ENCODE data around the gene RHOF. TPM values are rescaled to one million over a fixed set of nuclear protein-coding genes. Genes with fewer than 3 reads are reported as not detected.

The RHOF gene
- total RNA-seq, 1 experiment from 2014 or later = 116 TPM

- Histone ChIP-seq H3K27me3 (ENCODE audit: insufficient read depth, low read length) (no peaks in the 10 kb centered on the region), H3K4me1 (ENCODE audit: control insufficient read depth in 1 of 2, insufficient read depth in 2 of 2, low read length in 2 of 2) (no peaks in the 10 kb centered on the region), H3K27ac (ENCODE audit: low read depth, low read length) (no peak overlapping the region), H2AFZ (ENCODE audit: low read depth, low read length, poor library complexity, severe bottlenecking) (no peak overlapping the region), H3K9me3 (ENCODE audit: control insufficient read depth in 1 of 2, insufficient read depth in 1 of 2, low read depth in 1 of 2, low read length in 2 of 2) (no peaks in the 10 kb centered on the region), H3K9me2 (ENCODE audit: insufficient read depth) (no peaks in the 10 kb centered on the region), H3K4me2 (ENCODE audit: low read length) (no peak overlapping the region), H3K79me2 (ENCODE audit: insufficient read depth, low read length) (no peaks in the 10 kb centered on the region), H3K9ac (ENCODE audit: low read length) (no peak overlapping the region), H3K4me3 (replicated peaks in 1 of 2; ENCODE audit: low read depth in 1 of 2, low read length in 2 of 2) (no peak overlapping the region), H4K20me1 (ENCODE audit: insufficient read depth) (no peaks in the 10 kb centered on the region), H3K36me3 (ENCODE audit: control insufficient read depth in 1 of 2, insufficient read depth in 2 of 2, low read length in 2 of 2) (peaks cover 4 to 8% of the 10 kb centered on the region in 2 experiments; a peak in 3 of 4 replicates)
- DNase-seq (ENCODE audit: low read depth, low spot score) = no peak
- POLR2A ChIA-PET = no interaction called here
- intact Hi-C loops (cut with micrococcal nuclease) = no loop called here
- no peak for TF ChIP-seq SP1 (IDR thresholded peaks at IDR 0.05; ENCODE audit: low read depth)
- TF ChIP-seq EGR1 (IDR thresholded peaks at IDR 0.05; ENCODE audit: low read depth) = no peak
- TF ChIP-seq CEBPB (IDR thresholded peaks at IDR 0.05; ENCODE audit: low read depth) = no peak
- no peak for TF ChIP-seq SRF (IDR thresholded peaks at IDR 0.05; ENCODE audit: low read depth)
- no peak for TF ChIP-seq REST (IDR thresholded peaks at IDR 0.05; ENCODE audit: low read depth)
- TF ChIP-seq CTCF (IDR thresholded peaks at IDR 0.05 in 2 of 3, conservative IDR thresholded peaks at IDR 0.05 in 1 of 3; ENCODE audit: borderline replicate concordance in 1 of 3, insufficient read depth in 1 of 3, low read depth in 2 of 3, low read length in 2 of 3) = no peak
- no peak for TF ChIP-seq FOSL1 (IDR thresholded peaks at IDR 0.05; ENCODE audit: low read depth)
- no peak for TF ChIP-seq EZH2 (IDR thresholded peaks at IDR 0.05)
- TF ChIP-seq EZH2phosphoT487 (IDR thresholded peaks at IDR 0.05; ENCODE audit: borderline replicate concordance) = no peak
- TF ChIP-seq MAX (IDR thresholded peaks at IDR 0.05) = no peak
- no peak for TF ChIP-seq CBX3 (IDR thresholded peaks at IDR 0.05; ENCODE audit: low read depth)
- TF ChIP-seq TCF7L2 (IDR thresholded peaks at IDR 0.05; ENCODE audit: borderline replicate concordance, extremely low read depth, insufficient read depth, insufficient read length) = no peak
- TF ChIP-seq POLR2AphosphoS5 (IDR thresholded peaks at IDR 0.05; ENCODE audit: low read depth, low read length) = no peak
- no peak for TF ChIP-seq ATF3 (IDR thresholded peaks at IDR 0.05)
- no peak for TF ChIP-seq JUND (IDR thresholded peaks at IDR 0.05)
- RAD21 ChIA-PET (ENCODE audit: low non-redundant PET in 1 of 2, low total read pairs in 2 of 2, uncharacterized antibody in 2 of 2, unreplicated experiment in 2 of 2) = no interaction called here
- ATAC-seq = no peak
- CTCF ChIA-PET = no interaction called here
- BruUV-seq (replicated peaks) = no TSS peak
These were observed 42.5 kb downstream of the RHOF start for GRCh38 chr12:121751034-121751433.

Measured in HCT116 (cell line).